ENCODE results near the gene SNRNP48.

GRCh38 chr6:7628479-7628878 lies 38.5 kb downstream of the SNRNP48 start:
- no peak for TF ChIP-seq REST (IDR thresholded peaks at IDR 0.05; ENCODE audit: borderline replicate concordance)
- no peak for TF ChIP-seq CTCF (IDR thresholded peaks at IDR 0.05; ENCODE audit: poor library complexity, severe bottlenecking)

Data from neural cell (in vitro differentiated cells).